Left kidney (tissue), 2 donors: Measurements from ENCODE around the gene ATP5ME. TPM values are rescaled to one million over a fixed set of nuclear protein-coding genes. Genes with fewer than 3 reads are reported as not detected.
"Not testable (repeated sequence)": the region's sequence is repeated elsewhere in the genome, so short reads cannot be mapped to it uniquely, and the experiment has no call there.

Source experiments
- DNase-seq: peaks from one replicate; pipeline ENCODE4 v3.0.0-alpha.2; 2013
- polyA plus RNA-seq: library from polyadenylated mRNA; unstranded; fragments of 120-200 nt; gene quantifications from one replicate; pipeline ENCODE4 v1.2.1, GENCODE V29; 2013; ENCODE audit not compliant: insufficient read length

Gene ATP5ME
- polyA plus RNA-seq, 1 donor: 212 TPM

DNA sequence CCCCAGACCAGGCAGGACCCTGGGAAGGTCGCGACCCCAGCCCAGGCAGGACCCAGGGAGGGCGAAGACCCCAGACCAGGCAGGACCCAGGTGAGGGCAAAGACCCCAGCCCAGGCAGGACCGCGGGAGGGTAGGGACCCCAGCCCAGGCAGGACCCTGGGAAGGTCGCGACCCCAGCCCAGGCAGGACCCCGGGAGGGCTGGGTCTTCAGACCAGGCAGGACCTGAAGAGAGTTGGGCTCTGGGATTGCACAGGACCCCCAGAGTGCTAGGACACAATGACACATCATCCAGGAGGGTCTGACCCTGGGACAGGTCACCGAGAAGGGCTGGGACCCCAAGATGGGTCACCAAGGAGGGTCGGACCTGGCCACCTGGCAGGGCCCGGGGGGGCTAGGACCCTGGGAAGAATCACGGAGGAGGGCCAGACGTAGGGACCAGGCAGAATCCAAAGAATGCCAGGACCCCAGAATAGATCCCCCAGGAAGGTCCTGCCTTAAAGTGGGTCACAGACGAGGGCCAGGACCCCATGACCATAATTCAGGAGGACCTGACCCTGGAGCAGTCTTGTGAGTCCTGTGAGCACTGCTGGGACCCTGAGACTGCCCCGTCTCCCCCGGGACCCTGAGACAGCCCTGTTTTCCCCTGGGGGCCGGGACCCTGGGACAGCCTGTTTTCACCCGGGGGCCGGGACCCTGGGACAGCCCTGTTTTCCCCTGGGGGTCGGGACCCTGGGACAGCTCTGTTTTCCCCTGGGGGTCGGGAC is 32.9 kb upstream of the ATP5ME start:
- DNase-seq: no peak

DNA sequence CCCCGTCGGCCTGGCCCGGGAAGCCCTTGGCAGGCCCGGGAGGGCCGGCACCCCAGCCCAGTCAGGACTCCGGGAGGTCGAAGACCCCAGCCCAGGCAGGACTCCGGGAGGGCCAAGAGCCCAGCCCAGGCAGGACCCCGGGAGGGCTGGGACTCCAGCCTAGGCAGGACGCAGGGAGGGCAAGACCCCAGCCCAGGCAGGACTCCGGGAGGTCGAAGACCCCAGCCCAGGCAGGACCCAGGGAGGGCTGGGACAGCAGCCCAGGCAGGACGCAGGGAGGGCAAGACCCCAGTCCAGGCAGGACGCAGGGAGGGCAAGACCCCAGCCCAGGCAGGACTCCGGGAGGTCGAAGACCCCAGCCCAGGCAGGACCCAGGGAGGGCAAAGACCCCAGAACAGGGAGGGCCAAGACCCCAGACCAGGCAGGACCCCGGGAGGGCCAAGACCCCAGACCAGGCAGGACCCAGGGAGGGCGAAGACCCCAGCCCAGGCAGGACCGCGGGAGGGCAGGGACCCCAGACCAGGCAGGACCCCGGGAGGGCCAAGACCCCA is 32.1 kb upstream of the ATP5ME start:
- DNase-seq: not testable (repeated sequence)

DNA sequence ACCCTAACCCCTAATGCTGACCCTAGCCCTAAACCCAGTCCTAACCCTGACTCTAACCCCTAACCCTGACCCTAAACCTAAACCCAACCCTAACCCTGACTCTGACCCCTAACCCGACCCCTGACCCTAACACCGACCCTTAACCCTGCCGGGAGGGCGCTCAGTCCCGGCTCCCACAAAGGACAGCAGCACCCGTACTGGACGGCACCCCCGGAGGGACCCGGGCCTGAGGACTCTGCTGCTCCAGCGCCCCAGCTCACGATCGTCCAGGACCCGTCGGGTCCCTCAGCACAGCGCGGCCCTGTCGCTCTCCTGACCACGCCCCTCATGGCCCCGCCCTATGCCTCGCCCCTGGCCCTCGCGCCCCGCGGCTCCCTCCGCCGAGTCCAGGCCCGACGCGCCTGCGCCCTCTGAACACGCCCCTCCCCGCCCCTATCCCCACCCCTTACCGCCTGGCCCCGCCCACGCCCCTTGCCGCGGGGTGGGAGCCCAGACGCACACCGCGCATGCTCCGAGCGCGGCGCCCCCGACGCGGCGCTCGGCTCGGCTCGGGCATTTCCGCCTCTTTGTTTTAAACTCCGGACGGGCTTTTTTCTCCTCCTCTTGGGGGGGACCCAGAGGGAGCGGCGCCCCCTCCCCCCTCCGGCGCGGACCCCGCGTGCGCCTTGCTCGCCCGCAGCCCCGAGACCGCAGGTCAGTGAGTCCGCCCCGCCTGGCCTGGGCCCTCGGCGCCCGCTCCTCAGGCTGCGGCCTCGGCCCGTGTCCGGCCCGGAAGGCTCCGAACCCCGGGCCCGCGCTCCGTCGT is 31.4 kb upstream of the ATP5ME start, which contains the start of gene PCGF3:
PCGF3 (plus strand) TSS at position 555 of the 805 bp plus-strand sequence. CDS start 27,849 bp downstream, outside the sequence.
- DNase-seq: peak; percentile 94

DNA sequence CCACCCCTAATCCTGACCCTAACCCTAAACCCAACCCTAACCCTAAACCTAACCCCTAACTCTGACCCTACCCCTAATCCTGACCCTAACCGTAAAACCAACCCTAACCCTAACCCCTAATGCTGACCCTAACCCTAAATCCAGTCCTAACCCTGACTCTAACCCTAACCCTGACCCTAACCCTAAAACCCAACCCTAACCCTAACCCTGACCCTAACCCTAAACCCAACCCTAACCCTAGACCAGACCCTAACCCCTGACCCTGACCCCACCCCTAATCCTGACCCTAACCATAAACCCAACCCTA is 30.8 kb upstream of the ATP5ME start:
- no peak for DNase-seq

DNA sequence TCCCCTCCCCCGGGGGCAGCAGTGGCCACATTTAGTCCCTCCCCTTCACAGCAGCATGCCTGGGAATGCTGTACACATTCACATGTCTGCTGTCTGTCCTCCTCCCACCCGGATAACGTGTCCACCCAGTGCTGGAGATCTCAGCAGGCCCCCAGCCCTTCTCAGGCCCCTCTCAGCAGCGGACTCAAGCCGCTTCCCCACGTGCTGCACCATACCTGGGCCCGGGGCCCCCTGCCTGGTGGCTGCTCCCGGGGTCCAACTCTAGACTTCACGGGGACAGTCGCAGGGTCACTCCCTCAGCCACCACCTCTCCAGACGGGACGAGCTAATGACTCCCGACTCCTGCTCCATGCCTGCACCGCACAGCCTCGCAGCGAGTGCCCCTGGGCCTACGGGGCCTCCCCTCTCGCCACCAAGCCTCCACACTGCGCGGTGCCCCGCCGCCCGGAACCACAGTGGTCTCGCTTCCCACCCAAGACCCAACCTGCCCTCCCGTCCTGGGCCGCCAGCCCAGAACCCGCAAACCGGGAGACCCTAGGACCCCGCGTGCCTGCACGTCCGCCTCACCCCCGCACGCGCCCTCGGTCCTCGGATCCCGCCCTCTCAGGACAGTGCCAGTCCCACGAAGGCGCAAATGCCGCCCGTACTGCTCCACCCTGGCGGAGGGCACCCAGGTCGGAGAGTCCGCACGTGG is 30.3 kb upstream of the ATP5ME start:
- no peak for DNase-seq

DNA sequence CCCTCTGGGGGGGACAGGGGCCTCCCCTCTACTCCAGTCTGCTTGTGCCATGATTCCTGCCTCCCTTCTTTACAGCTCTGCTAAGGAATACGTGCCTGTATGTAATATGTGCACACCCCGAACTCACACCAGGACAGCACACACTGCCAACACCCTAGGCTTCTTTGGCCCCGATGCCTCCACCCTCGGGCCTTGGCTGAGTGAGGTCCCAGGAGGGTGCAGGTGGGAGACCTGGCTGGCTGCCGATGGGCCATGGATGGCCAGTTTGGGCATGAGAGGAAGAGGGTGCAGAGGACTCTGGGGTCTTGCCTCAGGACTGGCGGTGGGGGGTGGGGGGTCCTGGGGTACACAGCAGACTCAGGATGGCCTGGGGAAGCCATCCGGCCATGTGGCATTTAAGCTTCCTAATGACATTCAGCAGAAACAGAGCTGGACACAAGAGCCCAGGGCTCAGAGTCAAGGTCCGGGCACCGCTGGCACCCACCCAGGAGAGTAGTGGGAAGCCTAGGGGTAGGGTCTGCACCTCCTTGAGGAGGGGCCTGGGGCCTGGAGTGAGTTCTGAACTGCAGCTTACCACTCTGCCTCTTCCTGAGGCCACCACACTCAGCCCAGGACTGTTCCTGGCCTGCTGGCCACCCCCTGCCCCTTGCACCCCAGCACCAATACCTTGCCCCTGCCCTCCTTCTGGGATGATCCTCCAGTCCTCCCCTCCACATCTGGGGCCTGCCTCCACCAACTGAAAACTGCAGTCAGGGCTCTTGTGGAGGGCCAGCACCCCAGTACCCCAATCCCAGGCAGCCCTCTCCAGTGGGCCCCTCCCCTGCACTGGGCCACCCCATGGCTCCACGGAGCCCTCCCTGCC is 29.5 kb upstream of the ATP5ME start:
- DNase-seq: no peak

DNA sequence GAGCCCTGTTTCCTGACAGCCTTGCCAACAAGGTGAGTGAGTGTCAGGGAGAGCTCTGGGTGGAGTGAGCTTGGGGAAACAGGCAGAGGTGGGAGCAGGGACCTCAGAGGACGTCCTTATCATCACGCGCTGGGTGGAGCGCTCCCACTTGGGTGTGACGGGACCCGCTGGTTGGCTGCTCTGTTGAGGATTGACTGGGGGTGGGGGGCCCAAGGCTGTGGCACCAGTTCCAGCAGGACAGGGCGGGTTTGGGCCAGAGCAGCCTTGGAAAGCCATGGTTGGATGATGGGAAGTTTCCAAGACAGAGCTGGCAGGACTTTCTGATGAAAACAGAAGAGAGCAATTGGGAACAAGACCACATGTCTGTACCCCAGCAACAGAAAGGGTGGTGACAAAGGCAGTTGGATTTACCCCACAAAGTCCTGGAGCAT is 28.6 kb upstream of the ATP5ME start:
- DNase-seq: no peak

DNA sequence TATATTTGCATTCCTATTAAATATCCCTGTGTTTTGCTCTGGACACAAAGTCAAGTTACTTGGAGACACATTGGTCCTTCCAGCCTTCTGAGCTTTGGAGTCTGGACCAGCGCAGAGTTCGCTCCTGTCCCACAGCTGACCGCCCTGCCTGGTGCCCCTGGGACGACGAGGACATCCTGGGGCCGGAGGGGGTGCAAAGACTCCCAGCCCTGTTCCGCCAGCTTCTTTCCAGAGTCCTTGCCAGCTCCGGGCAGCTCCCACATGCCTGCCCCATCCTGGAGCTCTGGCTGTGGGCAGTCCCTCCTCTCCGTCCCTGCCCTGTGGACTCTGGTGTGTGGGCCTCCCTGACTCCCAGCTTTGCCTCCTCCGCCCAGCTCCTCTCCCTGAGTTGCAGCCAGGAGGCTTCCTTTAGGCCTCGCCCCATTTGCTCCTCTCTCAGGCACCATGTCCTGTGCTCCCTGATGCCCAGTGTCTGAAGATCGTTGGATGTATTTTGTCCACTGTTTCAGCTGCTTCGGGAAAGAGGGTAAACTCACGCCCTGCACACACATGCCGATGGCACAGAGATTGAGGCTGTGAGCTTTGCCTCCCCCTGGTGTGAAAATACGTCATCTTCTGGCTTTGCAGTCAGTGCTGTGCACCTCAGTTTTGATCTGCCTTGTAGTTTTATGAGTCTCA is 26.6 kb upstream of the ATP5ME start:
- DNase-seq: no peak

DNA sequence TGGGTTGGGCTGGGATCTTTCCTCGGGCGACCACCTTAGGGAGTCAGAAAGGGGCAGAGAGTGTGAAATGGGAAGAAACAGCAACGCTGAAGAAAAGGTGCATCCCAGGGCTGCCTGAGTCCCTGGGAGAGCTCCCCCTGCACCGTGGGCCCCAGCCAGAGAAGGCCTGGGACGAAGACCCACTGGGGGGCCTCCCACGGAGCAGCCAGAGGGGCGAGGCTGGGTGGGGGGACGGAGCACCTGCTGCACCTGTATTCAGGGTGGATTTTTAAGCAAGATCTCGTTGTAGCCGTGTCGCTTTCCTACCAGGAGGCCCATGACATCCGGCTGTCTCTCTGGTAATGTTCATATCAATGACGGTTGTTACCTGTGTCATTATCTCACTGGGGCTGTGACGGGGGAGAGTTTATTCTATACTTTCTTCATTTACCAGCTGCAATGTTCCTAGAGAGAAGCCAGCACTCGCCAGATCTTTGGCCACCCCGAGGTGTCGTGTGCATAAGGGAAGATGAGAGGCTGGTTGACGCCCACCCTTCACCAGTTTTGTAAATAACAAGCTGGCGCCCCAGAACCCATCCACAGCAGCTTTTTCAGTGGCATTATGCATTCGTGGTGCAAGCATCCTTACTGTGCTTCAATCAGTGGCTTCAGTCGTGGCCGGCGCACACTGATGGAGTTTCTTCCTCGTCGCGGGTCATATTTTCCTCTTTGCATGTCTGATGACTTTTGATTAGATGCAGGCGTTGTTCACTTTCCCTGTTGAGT is 25.9 kb upstream of the ATP5ME start:
- DNase-seq: no peak

DNA sequence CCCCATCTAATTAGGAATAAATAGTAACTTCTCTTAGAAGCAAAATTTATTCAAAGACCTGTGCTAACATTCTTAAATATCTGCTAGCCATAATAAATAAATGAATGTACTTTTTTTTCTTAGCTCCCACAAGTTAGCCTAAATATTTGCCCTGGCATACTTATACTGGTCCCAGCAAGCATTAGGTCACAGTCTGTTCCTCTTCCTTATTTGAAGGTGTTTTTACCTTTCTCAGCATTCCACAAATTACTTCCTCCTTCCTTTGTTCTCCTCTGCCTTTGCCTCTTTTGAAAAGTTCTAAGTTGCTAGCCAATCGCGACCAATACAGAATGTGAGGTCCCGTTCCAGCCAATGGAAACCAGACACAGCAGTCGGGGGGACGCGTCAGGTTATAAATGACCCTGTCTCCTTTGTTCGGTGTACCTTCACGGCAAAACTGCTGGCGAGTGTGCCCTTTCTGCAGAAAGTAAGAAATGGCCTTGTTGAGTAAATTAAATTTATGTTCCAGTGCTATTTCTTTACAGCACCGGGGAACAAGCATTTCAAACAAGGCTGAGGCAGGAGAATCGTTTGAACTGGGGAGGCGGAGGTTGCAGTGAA is 20.4 kb upstream of the ATP5ME start:
- not testable (repeated sequence) for DNase-seq

DNA sequence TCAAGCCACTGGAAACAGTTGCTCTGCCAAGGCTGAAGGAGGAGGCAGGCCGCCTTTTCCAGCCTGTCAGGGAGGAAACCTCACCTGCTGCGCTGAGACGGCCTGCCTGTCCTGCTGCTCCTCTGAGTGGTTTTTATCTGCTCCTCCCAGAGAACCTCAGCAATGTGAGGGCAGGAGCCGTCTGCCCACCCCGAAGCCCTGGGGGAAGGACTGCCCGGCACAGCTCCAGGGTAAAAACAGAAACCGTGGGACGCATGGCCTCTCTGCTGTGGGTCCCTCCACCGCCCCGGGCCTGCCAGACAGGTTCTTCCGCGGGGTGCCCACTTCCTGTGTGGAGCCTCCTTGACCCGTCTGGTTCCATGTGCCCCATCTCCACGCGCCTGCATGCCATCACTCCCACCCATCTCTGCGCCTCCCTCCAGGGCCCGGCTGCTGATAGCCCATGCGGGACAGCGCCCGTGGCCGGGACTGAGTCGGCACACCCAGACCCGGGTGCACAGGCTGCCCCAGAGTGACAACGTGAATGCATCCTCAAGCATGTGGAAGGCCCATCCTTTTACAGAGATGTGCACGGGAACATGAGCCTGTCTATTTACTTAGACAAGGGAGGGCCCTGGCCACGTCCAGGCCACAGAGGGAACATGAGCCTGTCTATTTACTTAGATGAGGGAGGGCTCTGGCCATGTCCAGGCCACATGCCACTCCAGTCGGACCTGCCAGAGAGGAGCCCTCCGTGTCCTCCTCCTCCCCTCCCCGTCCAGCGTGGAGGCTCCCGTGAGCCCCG is 18.9 kb upstream of the ATP5ME start:
- DNase-seq: no peak

DNA sequence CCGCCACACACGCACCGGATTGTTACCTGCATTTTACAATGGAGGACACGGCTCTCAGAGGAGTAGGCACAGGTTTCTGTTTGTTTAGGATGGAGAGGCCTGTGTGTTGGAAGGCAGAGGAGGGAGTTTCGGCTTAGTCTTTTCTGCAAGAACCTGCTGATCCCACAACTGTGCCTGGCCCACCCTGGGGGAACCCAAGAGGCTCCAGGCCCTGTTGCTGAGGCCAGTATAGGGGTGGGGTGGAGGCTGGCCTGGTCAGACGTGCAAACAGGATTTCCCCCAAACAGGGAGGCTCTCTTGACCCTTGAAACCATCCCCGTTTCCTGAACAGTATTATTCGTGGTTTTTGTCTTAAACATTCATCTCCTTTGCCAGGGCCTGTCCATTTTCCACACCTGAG is 15.6 kb upstream of the ATP5ME start:
- no peak for DNase-seq

DNA sequence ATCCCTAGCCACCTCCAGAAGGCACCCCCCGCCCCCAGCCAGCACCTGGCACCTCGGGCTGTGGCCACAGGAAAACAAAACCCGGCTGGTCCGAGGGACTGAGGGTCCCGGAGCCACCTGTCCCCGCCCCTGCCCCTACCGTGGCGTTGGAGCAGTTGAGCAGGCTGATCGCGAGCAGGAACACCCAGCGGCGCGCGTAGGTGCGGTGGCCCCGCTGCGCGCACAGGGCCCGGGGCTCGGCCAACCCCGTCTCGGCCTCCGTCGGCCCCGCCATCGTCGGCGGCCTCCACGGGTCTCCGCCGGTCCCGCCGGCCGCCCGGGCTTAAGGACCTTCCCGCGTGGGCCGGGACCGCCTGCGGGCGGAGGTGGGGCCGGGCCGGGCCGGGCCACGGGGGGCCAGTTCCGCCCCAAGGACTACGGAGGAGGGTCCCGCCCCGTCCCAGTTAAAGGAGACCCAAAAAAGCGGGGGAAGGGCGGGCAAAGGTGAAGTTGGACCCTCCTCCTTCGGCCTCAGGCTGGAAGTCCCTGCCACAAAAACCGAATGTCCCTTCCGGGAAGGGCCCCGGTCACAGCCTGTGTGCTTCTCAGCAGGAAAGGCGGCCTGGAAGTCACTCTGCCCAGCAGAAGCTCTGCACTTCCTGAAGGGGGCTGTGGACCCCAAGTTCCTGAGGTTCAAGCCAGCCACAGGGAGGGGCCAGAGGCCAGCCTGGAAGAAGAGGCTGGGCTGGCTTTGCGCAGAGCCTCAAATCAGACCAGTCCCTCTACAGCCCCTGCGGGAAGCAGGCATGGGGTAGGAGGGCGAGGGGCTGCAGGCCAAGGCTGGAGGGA is 15.0 kb upstream of the ATP5ME start, which contains the start of gene SLC49A3:
SLC49A3 (minus strand) TSS at position 298 of the 828 bp plus-strand sequence; CDS start at position 274, 24 bp downstream.
- no peak for DNase-seq

DNA sequence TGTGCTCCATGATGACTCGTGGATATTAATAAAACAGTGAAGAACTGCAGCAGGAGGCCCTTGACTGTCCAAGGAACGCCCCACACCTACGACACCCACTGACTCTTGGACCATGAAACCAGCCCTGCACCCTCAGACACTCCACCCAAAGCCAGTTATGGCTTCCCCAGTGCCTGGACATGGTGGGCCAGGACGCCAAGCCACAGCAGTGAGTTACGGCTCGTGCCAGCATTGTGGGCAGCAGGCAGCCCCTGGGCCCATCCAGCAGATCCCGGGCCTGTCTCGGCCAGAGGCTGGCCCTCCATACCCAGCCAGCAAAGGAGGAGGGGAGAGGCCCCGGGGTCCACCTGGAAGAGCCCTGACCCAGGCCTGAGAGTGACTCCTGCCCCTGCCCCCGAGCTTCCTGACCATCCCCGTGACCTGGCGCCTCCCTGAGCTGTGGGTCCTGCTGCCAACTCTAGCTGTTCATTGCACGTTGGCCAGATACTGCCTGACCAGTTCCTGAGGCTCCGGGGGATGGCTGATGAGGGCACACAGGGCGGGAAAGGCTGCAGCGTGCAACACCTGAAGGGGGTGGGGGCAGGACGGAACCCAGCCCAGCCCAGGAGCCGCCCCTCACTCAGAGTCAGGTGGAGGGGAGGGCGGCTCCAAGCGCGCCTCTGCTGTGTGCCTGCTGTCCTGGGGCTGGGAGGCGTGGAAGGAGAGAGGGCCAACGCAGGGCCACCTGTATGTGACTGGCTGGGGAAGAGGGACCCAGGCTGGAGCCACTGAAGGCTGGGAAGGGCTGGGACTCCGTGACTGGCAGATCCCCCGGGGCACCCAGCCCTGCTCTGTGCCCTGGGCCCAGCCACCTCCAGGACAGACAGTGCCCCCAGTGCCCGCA is 14.1 kb upstream of the ATP5ME start:
- DNase-seq: no peak

DNA sequence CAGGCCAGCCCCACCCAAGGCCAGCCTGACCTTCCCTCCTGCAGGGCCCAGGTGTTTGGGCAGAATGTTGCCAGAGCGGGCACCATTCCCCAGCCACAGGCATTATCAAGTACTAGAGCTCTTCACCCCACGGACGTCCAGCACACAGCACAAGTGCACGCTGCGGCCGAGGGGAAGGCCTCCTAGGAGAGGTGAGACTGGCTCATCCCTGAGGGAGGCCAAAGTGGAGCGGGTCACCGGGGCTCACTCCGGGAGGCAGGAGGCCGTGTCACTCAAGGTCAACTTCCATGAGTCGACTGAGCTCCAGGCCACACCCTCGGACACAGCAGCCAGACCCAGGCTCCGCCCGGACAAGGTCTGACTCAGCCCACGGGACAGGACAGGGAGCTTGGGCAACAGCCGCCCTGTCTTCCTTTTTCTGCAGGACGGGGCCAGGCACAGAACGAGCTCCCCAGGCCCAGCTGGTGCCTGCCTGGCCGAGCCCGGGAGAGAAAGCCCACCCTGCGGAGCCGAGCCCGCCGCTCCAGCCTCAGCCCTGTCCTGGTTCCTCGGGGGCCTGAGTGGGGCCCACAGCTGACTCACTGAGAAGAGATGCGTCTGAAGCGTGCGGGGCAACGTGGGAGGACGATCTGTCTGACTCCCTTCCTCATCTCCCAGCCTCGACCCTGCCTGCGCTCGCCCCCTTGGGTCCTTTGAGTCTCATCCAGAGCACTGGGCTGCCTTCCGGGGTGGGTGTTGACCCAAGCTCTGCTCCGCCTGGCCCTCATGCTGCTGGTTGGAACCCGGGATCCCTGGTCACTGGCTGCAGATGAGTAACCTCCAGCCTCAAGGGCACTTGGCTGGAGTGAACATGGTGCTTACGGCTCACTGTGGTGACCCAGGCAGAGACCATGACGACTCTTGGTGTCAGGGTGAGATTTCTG is 13.2 kb upstream of the ATP5ME start:
- no peak for DNase-seq
